Common myeloid progenitor, CD34-positive (primary cell): ENCODE results near the gene ATP6V0C.

Experiments used
- CTCF ChIA-PET: fragments of 350-600 bp; sonication (Branson Sonifier 250); formaldehyde crosslinking; loops from one replicate; lab custom pipeline; 2021; ENCODE audit warnings: antibody characterized with exemption; lab: Charles Lee
- POLR2A ChIA-PET: fragments of 350-600 bp; sonication (Branson Sonifier 250); formaldehyde crosslinking; loops from one replicate; lab custom pipeline; 2021; ENCODE audit warnings: antibody characterized with exemption; lab: Charles Lee
- DNase-seq, 3 donors: peaks; one replicate each; pipeline versions ENCODE4 v3.0.0 to v3.0.0-alpha.2; 2013
- H3K27ac ChIP-seq, 2 experiments: 1 replicate in 1 of 2; 2 replicates in 1 of 2; pipeline ENCODE4 v1.7.0; 2013; ENCODE audit warnings: inconsistent platforms in 2 of 2, low read length in 2 of 2, mild to moderate bottlenecking in 2 of 2, low read depth in 1 of 2, moderate library complexity in 1 of 2; ENCODE audit not compliant: severe bottlenecking in 2 of 2, insufficient read depth in 1 of 2, poor library complexity in 1 of 2
- H3K27me3 ChIP-seq, 5 experiments: replicated peaks in 2 of 5; 1 replicate in 3 of 5; 2 replicates in 2 of 5; pipeline versions ENCODE4 v1.6.1 to v1.7.0; 2013; ENCODE audit warnings: low read length in 4 of 5, mild to moderate bottlenecking in 2 of 5, moderate library complexity in 2 of 5, inconsistent platforms in 1 of 5; ENCODE audit not compliant: insufficient read depth in 5 of 5, control insufficient read depth in 4 of 5
- H3K36me3 ChIP-seq, 4 experiments: 1 replicate in 2 of 4; 2 replicates in 2 of 4; pipeline versions ENCODE4 v1.6.1 to v1.7.0; 2013; ENCODE audit warnings: low read length in 3 of 4, control low read depth in 1 of 4, mild to moderate bottlenecking in 1 of 4; ENCODE audit not compliant: control insufficient read depth in 4 of 4, insufficient read depth in 4 of 4
- H3K4me1 ChIP-seq, 4 experiments: 1 replicate in 3 of 4; 2 replicates in 1 of 4; pipeline versions ENCODE4 v1.6.1 to v1.7.1; 2013; ENCODE audit warnings: low read length in 3 of 4, mild to moderate bottlenecking in 3 of 4, control low read depth in 1 of 4, inconsistent platforms in 1 of 4, moderate library complexity in 1 of 4; ENCODE audit not compliant: control insufficient read depth in 4 of 4, insufficient read depth in 4 of 4; ENCODE audit errors: control extremely low read depth in 1 of 4
- H3K4me3 ChIP-seq, 7 experiments: 1 replicate in 4 of 7; 2 replicates in 3 of 7; pipeline versions ENCODE4 v1.5.1 to v1.7.0; 2013; ENCODE audit warnings: mild to moderate bottlenecking in 7 of 7, low read length in 6 of 7, moderate library complexity in 6 of 7, inconsistent platforms in 2 of 7, low read depth in 2 of 7, control low read depth in 1 of 7; ENCODE audit not compliant: insufficient read depth in 4 of 7, control insufficient read depth in 1 of 7; ENCODE audit errors: extremely low read depth in 1 of 7
- H3K9me3 ChIP-seq, 5 experiments: 1 replicate in 4 of 5; 2 replicates in 1 of 5; pipeline versions ENCODE4 v1.6.1 to v1.7.1; 2013; ENCODE audit warnings: low read length in 4 of 5, mild to moderate bottlenecking in 2 of 5, inconsistent platforms in 1 of 5, low read depth in 1 of 5, moderate library complexity in 1 of 5; ENCODE audit not compliant: control insufficient read depth in 4 of 5, insufficient read depth in 2 of 5; ENCODE audit errors: control extremely low read depth in 1 of 5
- WGBS: methylation state at CpG from one replicate; pipeline ENCODE4 v1.1.5; 2013; ENCODE audit not compliant: insufficient coverage; 5-methylcytosine and 5-hydroxymethylcytosine counted together

ATP6V0C gene

GRCh38 chr16:2490190-2491105, 23.3 kb upstream of the ATP6V0C start:
- CTCF ChIA-PET: interaction anchor here (6.0 kb wide), 1 partner anchor 11 kb away, joined by 42 read pairs; no protein-coding TSS in a partner anchor
- POLR2A ChIA-PET: no interaction called here
- H3K9me3 ChIP-seq: no peaks in the 10 kb centered on the region
- no peaks in the 10 kb centered on the region for H3K27me3 ChIP-seq
- peaks cover 2 to 32% (median 31%) of the 10 kb centered on the region in 4 experiments for H3K4me1 ChIP-seq
- no peak for DNase-seq
- H3K36me3 ChIP-seq: peaks cover 0 to 24% (median under 1%) of the 10 kb centered on the region in 4 experiments
- H3K4me3 ChIP-seq: no peak overlapping the region
- 94% methylated on average over 20 of the region's 23 CpGs for WGBS
- H3K27ac ChIP-seq: no peak overlapping the region

DNA sequence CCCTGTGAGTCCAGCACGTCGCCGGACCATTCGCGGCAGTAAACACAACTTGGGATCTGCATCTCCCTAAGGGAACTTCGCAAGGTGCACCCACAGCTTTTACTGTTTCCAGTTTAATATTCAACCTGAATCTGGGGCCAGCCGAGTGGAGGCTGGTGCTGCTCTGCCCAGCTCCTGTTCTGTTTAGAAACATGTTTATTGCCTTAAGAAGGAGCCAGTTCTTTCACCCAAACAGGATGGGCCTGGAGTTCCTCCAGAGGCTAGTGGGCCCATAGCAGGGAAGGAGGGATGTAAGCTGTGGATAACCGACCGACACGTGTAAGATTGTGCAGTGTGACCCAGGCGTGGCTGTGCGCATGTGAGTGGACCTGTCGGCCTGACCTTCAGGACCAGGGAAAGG, 21.5 kb upstream of the ATP6V0C start:
- ChIA-PET CTCF (interaction anchor here (1.9 kb wide), 1 partner anchor 9 kb away, joined by 13 read pairs; no protein-coding TSS in a partner anchor), POLR2A (no interaction called here)
- Histone ChIP-seq H3K36me3 (peaks cover 0 to 38% (median 14%) of the 10 kb centered on the region in 4 experiments), H3K4me1 (peaks cover 0 to 13% (median 13%) of the 10 kb centered on the region in 4 experiments), H3K9me3 (no peaks in the 10 kb centered on the region), H3K27me3 (no peaks in the 10 kb centered on the region), H3K4me3 (no peak overlapping the region), H3K27ac (peak overlapping the region in 1 of 2 experiments; percentile 14)
- WGBS: 97% methylated on average over 12 of the region's 13 CpGs
- no peak for DNase-seq

DNA sequence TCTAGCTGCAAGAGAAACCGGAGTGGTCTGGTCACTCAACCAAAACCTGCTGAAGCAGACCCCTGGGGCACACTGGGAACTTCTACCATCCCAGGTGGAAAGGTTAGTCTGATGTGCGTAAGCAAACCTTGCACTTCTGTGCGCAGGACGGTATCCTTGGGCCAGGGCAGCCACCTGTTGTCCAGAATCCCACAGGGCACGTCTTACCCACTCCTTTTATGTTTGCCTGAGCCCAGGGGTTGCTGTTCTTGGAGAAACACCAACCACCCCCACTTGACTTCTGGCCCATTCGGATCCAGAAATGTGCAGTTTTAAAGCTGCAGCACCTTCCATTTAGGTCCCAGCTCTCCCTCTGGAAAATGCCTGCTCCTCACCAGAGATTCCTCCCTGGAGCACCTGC, 20.1 kb upstream of the ATP6V0C start:
- POLR2A ChIA-PET: no interaction called here
- no peak for DNase-seq
- H3K4me3 ChIP-seq: no peak overlapping the region
- no peaks in the 10 kb centered on the region for H3K9me3 ChIP-seq
- peaks cover 0 to under 1% (median 0%) of the 10 kb centered on the region in 4 experiments for H3K4me1 ChIP-seq
- CTCF ChIA-PET: interaction anchor here (1.2 kb wide), 1 partner anchor 8 kb away, joined by 3 read pairs; no protein-coding TSS in a partner anchor
- H3K36me3 ChIP-seq: peaks cover 0 to 51% (median 24%) of the 10 kb centered on the region in 4 experiments
- 98% methylated on average over 5 of the region's 6 CpGs for WGBS
- no peaks in the 10 kb centered on the region for H3K27me3 ChIP-seq
- no peak overlapping the region for H3K27ac ChIP-seq

DNA sequence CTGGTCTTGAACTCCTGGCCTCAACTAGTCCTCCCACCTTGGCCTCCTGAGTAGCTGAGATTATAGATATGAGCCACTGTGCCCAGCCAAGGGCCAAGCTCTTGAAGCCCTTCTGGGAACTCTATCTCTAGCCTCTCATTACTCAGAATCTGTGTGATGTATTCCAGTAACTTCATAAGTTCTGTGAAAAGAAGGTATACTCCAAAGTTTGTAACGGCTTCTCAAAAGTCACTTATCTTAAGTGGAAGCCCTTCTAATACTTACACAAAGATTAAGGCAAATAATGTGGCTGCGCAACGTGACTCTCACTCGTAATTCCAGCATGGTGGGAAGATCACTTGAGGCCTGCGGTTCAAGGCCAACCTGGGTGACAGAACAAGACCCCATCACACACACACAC, 19.1 kb upstream of the ATP6V0C start:
- POLR2A ChIA-PET: no interaction called here
- Histone ChIP-seq H3K27me3 (no peaks in the 10 kb centered on the region), H3K4me1 (no peaks in the 10 kb centered on the region), H3K9me3 (no peaks in the 10 kb centered on the region), H3K36me3 (peaks cover 0 to 60% (median 28%) of the 10 kb centered on the region in 4 experiments), H3K4me3 (no peak overlapping the region), H3K27ac (no peak overlapping the region)
- DNase-seq: no peak
- no CpG with 5 or more reads among the region's 5 CpGs for WGBS
- CTCF ChIA-PET: no interaction called here

GRCh38 chr16:2495041-2495440, 18.7 kb upstream of the ATP6V0C start:
- Histone ChIP-seq H3K4me1 (no peaks in the 10 kb centered on the region), H3K36me3 (peaks cover 0 to 64% (median 30%) of the 10 kb centered on the region in 4 experiments)

GRCh38 chr16:2496223-2497115, 17.3 kb upstream of the ATP6V0C start:
- POLR2A ChIA-PET: interaction anchor here (0.6 kb wide), 1 partner anchor 31 kb away, joined by 3 read pairs; no protein-coding TSS in a partner anchor
- no peak overlapping the region for H3K4me3 ChIP-seq
- WGBS: 97% methylated on average over 62 of the region's 62 CpGs
- CTCF ChIA-PET: interaction anchor here (0.9 to 1.3 kb wide), 2 partner anchors 8 to 14 kb away, joined by 3 to 4 read pairs; no protein-coding TSS in a partner anchor
- no peaks in the 10 kb centered on the region for H3K9me3 ChIP-seq
- no peak for DNase-seq
- H3K27ac ChIP-seq: no peak overlapping the region
- H3K27me3 ChIP-seq: no peaks in the 10 kb centered on the region
- peaks cover 0 to 61% (median 32%) of the 10 kb centered on the region in 4 experiments for H3K36me3 ChIP-seq
- H3K4me1 ChIP-seq: peaks cover 0 to 5% (median 2%) of the 10 kb centered on the region in 4 experiments

More at GRCh38 chr16:2495041-2495440, 18.7 kb upstream of the ATP6V0C start:
- H3K27me3 ChIP-seq: no peaks in the 10 kb centered on the region
- H3K4me3 ChIP-seq: no peak overlapping the region
- POLR2A ChIA-PET: no interaction called here
- no peak overlapping the region for H3K27ac ChIP-seq
- DNase-seq: no peak
- CTCF ChIA-PET: no interaction called here
- no peaks in the 10 kb centered on the region for H3K9me3 ChIP-seq
- 94% methylated on average over 5 of the region's 5 CpGs for WGBS
